GM10847 (cell line): ENCODE results near the gene INVS.

ENCODE experiments used
- POLR2A ChIP-seq: IDR thresholded peaks from 2 replicates; pipeline ENCODE4 v1.6.1; 2011; ENCODE audit not compliant: insufficient read length; ENCODE audit errors: extremely low read depth

Gene INVS

GRCh38 chr9:100098887-100099721 lies at the start of gene INVS, which contains the start of gene ERP44:
Gene INVS, plus strand, starts transcription at chr9:100099243. Its CDS starts 5,279 bp downstream, at chr9:100104522.
Gene ERP44, minus strand, starts transcription at chr9:100099000. Its CDS starts 160 bp downstream, at chr9:100098840.
- peak; percentile 80 for TF ChIP-seq POLR2A

DNA sequence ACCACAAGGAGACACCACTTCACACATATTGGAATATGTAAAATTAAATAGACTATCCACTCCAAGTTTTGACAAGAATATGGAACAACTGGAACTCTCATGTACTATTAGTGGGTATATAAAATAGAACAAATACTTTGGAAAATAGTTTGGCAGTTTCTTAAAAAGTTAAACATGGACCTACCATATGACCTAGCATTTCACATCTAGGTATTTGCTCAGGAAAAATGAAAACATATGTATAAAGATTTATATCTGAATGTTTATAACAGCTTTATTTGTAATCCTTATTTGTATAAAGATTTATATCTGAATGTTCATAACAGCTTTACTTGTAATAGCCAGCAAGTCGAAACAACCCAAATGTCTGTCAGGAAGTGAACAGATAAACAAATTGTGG lies 49.5 kb upstream of the INVS start:
- TF ChIP-seq POLR2A, result no peak

GRCh38 chr9:100052375-100052774 lies 46.7 kb upstream of the INVS start:
- TF ChIP-seq POLR2A, result no peak

GRCh38 chr9:100056561-100056960 lies 42.5 kb upstream of the INVS start:
- no peak for TF ChIP-seq POLR2A

DNA sequence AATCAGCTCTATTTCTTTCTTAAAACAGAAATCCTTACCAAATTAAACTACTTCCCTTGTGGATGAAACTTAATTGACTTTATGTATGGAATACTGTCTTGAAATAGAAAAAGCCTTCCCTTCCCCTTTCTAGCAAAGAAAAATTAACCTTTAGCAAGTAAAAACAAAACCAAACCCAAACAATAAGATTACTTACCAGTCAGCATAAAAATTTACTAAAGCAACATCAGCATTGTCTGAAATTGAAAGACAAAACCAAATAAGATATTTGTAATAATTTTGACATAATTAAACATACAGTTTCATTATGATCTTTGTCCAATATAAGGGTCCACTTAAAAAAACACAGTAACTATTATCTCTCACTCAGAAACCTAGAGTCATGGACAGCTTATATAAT lies 41.4 kb upstream of the INVS start:
- no peak for TF ChIP-seq POLR2A

GRCh38 chr9:100058699-100059579 lies 40.1 kb upstream of the INVS start:
- no peak for TF ChIP-seq POLR2A

DNA sequence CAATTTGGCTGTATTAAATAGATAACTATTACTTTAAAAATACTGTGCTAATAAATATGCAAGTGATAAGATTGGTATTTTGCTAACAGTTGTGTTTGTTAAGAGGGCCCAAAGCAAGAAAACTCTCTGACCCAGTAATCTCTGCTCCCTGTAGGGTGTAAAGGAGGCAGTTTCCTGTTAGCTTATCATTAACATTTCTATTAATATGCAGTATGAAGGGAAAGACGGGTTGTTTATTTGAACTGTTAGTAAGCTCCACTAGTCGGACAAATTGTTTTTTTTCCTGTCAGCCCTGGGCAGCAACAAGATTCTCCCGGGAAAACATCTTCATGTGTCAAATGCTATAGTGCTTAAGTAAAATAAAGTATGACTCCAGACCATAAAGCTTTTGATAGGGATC lies 35.9 kb upstream of the INVS start:
- TF ChIP-seq POLR2A, result no peak

DNA sequence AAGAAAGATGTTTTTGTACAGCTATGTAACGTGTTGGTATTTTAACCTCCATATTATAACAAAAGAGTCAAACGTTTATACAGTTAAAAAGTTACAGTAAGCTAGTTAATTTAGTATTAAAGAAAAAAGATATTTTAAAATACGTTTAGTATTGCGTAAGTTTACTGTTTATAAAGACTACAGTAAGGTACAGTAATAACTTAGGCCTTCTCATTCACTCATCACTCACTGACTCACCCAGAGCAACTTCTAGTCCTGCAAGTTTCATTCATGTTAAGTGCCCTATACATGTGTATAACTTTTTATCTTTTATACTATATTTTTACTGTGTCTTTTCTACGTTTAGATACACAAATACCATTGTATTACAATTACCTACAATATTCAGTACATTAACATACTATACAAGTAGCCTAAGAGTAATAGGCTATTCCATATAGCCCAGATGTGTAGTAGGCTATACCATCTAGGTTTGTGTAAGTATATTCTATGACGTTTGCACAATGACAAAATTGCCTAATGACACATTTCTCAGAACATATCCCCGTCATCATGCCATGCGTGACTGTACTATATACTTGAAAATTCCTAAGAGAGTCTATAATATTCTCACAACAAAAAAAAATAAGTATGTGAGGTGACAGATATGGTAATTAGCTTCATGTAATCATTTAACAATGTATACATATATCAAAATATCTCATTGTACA lies 34.0 kb upstream of the INVS start:
- no peak for TF ChIP-seq POLR2A

DNA sequence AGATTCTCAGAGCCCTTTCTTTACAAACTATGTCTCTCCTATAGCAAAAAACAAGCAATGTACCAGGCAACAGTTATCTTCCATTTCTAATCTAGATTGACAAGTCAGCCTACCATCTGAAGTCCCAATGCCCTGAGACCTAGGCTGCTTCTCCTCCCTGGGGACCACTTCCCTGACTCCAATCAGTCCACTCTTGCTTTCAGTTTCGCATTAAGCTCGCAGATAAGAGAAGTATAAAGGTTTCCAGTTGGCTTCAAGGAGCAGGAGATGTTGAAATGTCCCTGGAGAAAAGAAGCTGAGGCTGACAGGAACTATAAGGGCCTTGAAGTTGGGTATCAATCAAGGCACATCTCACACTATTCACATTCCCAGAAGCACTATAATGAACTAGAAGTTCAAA lies 32.5 kb upstream of the INVS start:
- TF ChIP-seq POLR2A, result no peak

DNA sequence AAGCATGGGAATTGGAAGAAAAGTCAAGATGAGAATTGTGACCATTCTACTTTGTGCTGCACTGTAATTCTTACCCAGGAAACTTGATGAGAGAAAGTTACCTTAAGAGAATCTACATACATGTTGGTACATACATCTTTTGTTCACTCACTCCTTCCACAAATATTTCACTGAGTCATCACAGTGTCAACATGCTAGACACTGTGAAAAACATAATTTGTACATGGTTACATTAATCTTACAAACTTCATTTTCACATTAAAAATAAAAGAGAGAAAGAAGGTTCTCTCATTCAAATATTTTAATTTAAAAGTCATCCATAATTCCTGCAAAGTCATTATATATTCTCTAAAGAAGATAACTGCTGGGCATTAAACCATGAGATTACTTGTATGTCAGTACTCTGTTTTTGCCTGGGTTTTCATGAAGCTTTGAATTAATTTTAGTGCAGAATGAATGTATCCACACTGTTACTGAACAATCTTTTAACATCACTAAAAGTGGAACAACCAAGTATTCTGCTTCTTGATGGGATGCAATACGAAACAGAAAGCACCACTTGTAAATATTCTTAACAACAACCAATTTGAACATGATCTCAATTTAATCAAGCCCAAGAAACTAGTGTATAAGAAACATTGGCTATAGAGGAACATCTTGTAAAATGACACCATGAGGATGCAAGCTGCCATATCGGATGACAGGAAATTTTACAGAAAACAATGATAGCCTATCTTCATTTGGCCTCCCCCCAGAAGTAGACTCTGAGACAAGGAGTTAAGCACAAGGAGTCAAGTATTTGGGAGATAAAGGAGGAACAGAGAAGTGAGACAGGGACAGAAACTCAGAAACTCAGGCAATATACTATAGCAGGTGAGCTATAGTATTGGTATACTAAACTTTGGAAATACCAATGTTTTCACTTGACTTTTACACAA lies 28.7 kb upstream of the INVS start:
- TF ChIP-seq POLR2A, result no peak

DNA sequence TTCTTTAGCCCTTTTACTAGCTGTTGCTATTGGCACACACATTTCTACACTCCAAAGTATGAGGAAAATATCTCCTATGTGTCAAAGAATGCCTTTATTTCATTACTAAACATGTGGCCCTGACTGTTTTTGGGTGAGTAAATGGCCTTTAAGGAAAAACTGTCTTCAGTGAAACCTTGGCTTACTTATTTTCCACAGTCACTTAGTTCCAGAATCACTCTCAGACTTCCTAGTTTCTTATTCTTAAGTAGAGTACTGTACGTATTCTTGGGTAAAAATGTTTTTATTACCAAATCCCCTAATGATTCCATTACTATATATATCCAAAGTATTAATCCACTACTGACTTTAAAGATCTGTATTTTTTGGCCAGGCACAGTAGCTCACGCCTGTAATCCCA lies 27.8 kb upstream of the INVS start:
- TF ChIP-seq POLR2A, result no peak

GRCh38 chr9:100072805-100073204 lies 26.2 kb upstream of the INVS start:
- no peak for TF ChIP-seq POLR2A

- no peak for TF ChIP-seq POLR2A
These were observed 24.9 kb upstream of the INVS start for GRCh38 chr9:100074093-100074492.

DNA sequence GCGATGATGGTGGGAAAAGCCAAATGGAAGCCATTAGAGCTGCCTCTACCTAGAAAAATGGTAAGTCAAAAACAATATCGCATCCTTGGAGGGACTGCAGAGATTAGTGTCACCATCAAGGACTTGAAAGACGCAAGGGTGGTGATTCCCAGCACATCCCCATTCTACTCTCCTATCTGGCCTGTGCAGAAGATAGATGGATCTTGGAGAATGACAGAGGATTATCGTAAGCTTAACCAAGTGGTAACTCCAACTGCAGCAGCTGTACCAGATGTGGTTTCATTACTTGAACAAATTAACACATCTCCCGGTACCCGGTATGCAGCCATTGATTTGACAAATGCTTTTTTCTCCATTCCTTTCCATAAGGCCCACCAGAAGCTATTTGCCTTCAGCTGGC lies 24.1 kb upstream of the INVS start:
- TF ChIP-seq POLR2A, result no peak
